ENCODE results near the gene SPATA2.

The SPATA2 gene

DNA sequence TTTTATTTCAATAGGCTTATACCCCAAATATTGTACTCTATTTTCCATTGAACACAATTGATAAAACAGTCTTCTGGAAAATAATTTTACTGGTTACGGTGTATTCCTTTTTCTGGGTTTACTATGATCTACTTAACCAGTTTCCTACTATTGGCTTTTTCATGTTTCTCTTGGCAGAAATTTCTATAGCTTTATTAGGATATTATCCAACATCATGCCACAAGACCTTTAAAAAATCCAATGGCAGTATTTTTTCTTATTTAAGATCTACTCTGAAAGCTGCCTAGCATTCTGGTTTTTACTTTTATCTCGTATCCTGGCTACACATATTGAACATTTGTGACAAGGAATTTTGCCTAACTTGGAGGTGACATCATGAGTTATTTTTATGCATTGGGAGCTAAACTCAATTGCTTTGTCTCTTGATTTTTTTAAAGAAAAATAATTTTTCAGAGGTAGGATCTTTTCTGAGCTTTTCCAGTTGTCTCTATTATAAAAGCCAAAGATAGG lies 57.2 kb downstream of the SPATA2 start:
- no peak for DNase-seq (ENCODE audit: low read depth, low spot score)

DNA sequence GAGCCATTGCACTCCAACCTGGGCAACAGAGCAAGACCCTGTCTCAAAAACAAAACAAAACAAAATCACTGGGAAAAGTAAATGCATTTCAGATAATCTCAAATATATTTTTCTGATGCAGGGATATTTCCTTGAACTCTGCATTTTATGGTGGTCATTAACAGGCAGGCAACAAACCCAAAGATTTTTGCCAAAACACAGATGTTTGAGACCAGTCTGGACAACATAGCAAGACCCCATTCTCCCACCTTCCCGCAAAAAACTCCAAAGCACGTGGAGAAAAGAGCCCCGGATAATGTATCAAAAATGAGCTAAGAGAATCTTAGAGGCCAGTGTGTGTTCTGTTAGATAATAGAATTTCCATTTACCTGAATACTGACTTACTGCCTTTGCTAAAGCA lies 58.4 kb downstream of the SPATA2 start:
- DNase-seq (ENCODE audit: low read depth, low spot score): no peak

DNA sequence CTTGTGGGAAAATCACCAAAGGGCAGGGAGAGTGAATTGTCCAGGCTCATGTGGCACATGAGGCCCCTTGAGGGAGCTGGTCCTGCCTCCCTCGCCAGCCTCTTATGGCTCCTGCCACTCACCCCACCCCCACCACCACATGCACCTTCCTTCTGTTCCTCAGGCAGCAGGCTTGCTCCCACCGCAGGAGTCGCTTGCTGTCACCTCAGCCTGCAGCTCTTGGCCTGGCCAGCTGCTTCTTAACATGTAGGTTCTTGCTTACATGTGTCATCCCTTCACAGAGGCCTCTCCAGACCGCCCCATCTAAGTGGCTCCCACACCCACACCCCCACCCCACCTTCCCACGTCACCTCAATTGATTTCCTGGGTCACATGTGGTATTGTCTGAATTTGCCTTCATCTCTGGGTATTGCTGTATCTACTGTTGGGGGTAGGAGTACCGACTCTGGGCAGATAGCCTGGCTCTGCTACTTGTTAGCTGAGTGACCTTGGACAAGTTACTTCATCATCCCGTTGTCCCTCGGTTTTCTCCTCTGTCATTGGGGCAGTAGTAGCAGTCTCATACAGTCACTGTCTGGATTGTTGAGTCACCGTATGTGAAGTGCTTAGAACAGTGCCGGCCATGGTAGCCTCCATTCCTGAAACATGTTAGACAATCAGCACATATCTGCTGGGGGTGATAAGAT lies 61.0 kb downstream of the SPATA2 start:
- no peak for DNase-seq (ENCODE audit: low read depth, low spot score)

DNA sequence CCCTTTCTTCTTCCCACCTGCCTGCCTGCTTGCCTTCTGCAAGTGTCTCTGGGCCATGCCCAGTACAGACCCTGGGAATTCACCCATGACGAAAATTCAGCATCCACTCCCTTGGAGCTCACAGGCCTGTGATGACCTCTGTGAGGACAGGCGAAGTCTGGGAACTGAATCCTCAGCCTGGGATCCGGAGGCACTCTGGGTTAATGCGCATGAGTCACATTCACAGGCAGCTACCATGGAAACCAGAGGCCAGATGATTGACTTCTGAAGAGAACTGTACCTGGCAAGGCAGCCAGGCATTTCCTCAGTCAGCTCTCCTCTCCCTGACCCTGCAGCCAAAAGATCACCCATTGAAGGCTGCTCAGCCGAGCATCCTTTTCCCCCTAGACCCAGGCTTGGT lies 61.7 kb downstream of the SPATA2 start:
- DNase-seq (ENCODE audit: low read depth, low spot score): peak; percentile 29
